ENCODE data around the gene MEIS3. TPM values are rescaled to one million over a fixed set of nuclear protein-coding genes. Genes with fewer than 3 reads are reported as not detected.

MEIS3 gene
- total and polyA plus RNA-seq, 7 donors, result 0.83 to 2.4 (median 1.6) TPM

DNA sequence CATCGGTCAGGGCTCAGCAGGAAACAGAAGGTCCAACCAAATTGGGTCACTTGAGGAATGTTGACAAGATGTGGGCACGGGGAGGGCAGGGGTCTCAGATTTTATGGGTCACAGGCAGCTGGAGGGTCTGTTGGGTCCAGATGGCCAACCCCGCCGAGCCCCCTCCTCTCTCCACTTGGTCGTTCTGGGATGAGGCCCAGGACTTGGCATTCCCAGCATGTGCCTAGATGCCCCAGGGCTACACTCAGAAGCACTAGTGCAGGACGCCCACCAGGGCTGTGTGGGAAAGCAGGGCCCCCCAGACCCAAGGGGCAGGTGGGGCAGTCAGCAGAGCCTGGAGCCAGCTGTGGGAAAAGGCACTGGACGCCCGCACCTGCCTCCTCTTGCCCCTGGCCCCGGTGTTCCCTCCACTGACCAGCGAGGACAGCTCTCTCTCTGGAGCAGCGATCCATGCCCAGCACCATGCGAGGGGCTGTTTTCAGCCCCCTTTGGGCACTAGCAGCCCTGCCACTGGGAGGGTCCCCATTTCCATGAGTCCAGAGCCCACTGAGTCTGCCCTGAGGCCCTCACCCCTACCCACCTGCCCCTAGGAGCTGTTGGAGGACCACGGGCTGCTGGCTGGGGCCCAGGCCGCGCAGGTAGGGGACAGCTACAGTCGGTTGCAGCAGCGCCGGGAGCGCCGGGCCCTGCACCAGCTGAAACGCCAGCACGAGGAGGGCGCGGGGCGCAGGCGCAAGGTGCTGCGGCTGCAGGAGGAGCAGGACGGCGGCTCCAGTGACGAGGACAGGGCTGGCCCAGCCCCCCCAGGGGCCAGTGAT, 44.2 kb downstream of the MEIS3 start:
- TF ChIP-seq, protein P1, sequence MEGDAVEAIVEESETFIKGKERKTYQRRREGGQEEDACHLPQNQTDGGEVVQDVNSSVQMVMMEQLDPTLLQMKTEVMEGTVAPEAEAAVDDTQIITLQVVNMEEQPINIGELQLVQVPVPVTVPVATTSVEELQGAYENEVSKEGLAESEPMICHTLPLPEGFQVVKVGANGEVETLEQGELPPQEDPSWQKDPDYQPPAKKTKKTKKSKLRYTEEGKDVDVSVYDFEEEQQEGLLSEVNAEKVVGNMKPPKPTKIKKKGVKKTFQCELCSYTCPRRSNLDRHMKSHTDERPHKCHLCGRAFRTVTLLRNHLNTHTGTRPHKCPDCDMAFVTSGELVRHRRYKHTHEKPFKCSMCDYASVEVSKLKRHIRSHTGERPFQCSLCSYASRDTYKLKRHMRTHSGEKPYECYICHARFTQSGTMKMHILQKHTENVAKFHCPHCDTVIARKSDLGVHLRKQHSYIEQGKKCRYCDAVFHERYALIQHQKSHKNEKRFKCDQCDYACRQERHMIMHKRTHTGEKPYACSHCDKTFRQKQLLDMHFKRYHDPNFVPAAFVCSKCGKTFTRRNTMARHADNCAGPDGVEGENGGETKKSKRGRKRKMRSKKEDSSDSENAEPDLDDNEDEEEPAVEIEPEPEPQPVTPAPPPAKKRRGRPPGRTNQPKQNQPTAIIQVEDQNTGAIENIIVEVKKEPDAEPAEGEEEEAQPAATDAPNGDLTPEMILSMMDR (IDR thresholded peaks at IDR 0.05), result no peak
- Histone ChIP-seq H3K27me3 (ENCODE audit: insufficient read depth in 3 of 3, low read length in 2 of 3) (no peaks in the 10 kb centered on the region), H3K36me3 (ENCODE audit: insufficient read depth in 1 of 2, low read depth in 1 of 2) (peaks cover 14 to 82% of the 10 kb centered on the region in 2 donors), H3K27ac (no peak overlapping the region), H3K9me3 (no peaks in the 10 kb centered on the region), H3K4me1 (peaks cover 8% of the 10 kb centered on the region), H3K4me3 (no peak overlapping the region)
- intact Hi-C loops (cut with DNase I), result no loop called here
- DNase-seq, result no peak
- no peak for ATAC-seq
- 93 to 95% (median 95%) methylated on average over 23 to 30 of the region's 30 CpGs for WGBS, 3 donors

DNA sequence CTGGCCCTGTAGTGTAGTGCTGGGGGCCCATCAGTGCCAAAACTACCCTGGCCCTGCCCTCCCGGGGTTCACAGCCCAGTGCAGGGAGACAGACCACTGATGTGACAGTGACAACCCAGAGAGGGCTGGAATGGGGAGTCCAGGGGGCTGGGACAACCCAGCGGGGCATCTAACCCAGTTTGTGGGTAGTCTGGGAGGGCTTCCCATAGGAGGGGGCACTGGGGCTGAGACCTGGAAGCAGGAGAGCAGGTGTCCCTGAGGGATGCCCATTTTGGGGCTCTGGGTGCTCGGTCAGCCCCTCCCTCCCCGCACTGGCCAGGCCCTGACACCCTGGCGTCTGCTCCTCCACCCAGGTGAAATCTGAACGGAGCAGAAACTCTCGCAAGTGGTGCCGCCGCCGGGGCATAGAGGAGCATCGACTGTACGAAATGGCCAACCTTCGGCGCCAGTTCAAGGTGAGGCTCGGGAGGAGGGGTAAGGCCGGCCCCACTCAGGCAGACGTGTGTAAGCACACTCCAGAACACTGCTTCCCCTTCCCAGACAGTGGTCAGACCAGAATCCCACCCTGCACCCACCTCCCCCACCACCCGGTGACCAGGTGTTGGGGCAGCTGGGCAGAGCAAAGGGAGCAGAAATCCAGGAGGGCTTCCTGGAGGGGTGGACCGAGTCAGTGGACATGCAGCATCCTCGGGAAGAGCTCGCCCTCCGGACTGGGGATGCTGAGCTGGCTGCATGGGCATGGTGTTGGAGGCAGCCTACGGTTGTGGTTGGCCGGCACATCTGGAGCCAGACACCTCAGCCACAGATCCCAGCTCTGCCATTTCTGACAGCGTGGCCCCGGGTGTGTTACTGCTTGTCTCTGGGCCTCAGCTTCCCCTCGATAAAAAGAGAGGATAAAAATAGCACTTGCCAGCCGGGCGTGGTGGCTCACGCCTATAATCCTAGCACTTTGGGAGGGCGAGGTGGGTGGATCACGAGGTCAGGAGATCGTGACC, 45.8 kb downstream of the MEIS3 start:
- WGBS, 3 donors, result 91 to 93% (median 92%) methylated on average over 33 of the region's 33 CpGs
- H3K36me3 ChIP-seq (ENCODE audit: insufficient read depth in 1 of 2, low read depth in 1 of 2), result peaks cover 14 to 92% of the 10 kb centered on the region in 2 donors
- ATAC-seq, result no peak
- H3K27me3 ChIP-seq (ENCODE audit: insufficient read depth in 3 of 3, low read length in 2 of 3), result no peaks in the 10 kb centered on the region
- DNase-seq, result no peak
- TF ChIP-seq, protein P1 (IDR thresholded peaks at IDR 0.05), result no peak
- H3K4me1 ChIP-seq, result no peaks in the 10 kb centered on the region
- intact Hi-C loops (cut with DNase I), result no loop called here
- H3K4me3 ChIP-seq, result no peak overlapping the region
- no peaks in the 10 kb centered on the region for H3K9me3 ChIP-seq
- no peak overlapping the region for H3K27ac ChIP-seq

DNA sequence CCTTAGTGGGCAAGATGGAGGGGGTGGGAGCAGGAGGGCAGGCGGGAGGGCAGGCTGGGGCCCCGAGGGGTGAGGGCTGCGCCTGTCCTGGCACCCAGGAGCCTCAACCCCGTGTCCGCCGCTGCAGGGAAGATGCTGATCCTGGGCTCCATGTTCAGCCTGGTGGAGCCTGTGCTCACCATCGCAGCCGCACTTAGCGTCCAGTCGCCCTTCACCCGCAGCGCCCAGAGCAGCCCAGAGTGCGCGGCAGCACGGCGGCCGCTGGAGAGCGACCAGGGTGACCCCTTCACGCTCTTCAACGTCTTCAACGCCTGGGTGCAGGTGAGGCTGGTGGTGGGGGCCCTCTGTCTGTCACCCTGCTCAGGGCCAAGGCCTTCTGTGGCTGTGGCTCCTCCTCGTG, 46.7 kb downstream of the MEIS3 start:
- H3K9me3 ChIP-seq, result no peaks in the 10 kb centered on the region
- no peak overlapping the region for H3K4me3 ChIP-seq
- intact Hi-C loops (cut with DNase I), result no loop called here
- TF ChIP-seq, protein P1 (IDR thresholded peaks at IDR 0.05), result no peak
- H3K27me3 ChIP-seq (ENCODE audit: insufficient read depth in 3 of 3, low read length in 2 of 3), result no peaks in the 10 kb centered on the region
- H3K36me3 ChIP-seq (ENCODE audit: insufficient read depth in 1 of 2, low read depth in 1 of 2), result peaks cover 14 to 93% of the 10 kb centered on the region in 2 donors
- DNase-seq (no peak), ATAC-seq (no peak)
- 95 to 96% (median 95%) methylated on average over 21 to 22 of the region's 22 CpGs for WGBS, 3 donors
- H3K4me1 ChIP-seq, result no peaks in the 10 kb centered on the region
- no peak overlapping the region for H3K27ac ChIP-seq

DNA sequence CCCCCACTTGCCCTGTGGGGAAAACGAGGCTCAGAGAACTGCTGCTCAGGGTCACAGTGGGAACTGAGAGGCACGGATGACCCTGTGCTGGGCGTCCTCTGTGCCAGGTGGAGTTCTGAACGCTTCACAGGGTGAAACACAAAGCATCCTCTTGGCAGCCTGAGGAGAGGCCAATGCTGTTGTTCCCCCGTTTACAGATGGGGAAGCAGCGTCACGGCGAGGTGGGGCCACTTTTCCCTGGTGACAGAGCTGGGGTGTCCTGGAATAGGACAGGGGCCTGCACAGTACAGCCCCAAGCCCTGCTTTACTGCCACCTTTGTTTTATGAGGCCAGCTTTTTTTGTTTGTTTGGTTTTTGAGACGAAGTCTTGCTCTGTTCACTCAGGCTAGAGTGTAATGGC, 48.1 kb downstream of the MEIS3 start:
- TF ChIP-seq, protein P1 (IDR thresholded peaks at IDR 0.05), result no peak
- Histone ChIP-seq H3K27me3 (ENCODE audit: insufficient read depth in 3 of 3, low read length in 2 of 3) (no peaks in the 10 kb centered on the region), H3K27ac (no peak overlapping the region), H3K36me3 (ENCODE audit: insufficient read depth in 1 of 2, low read depth in 1 of 2) (peaks cover 14 to 92% of the 10 kb centered on the region in 2 donors), H3K9me3 (no peaks in the 10 kb centered on the region), H3K4me3 (no peak overlapping the region), H3K4me1 (no peaks in the 10 kb centered on the region)
- intact Hi-C loops (cut with DNase I), result no loop called here
- ATAC-seq (no peak), DNase-seq (no peak)
- 93 to 98% (median 95%) methylated on average over 9 of the region's 9 CpGs for WGBS, 3 donors
